Ishikawa (cell line): ENCODE measurements around the gene GFOD2.
A peak's percentile ranks its signal among the peaks of the same experiment; 100 is the strongest.

Experiments used
- CEBPB ChIP-seq: IDR thresholded peaks from 2 replicates; pipeline ENCODE4 v1.6.1; 2012
- CREB1 ChIP-seq: IDR thresholded peaks from 2 replicates; pipeline ENCODE4 v1.6.1; 2012; ENCODE audit warnings: low read depth
- EGR1 ChIP-seq: IDR thresholded peaks from 2 replicates; pipeline ENCODE4 v1.6.1; 2012
- EP300 ChIP-seq: IDR thresholded peaks from 2 replicates; pipeline ENCODE4 v1.6.1; 2012; ENCODE audit warnings: borderline replicate concordance
- FOXM1 ChIP-seq: IDR thresholded peaks from 2 replicates; pipeline ENCODE4 v1.6.1; 2012; ENCODE audit warnings: low read depth, borderline replicate concordance
- NFIC ChIP-seq: IDR thresholded peaks from 2 replicates; pipeline ENCODE4 v1.6.1; 2012
- RAD21 ChIP-seq: IDR thresholded peaks from 2 replicates; pipeline ENCODE4 v1.6.1; 2012; ENCODE audit warnings: low read depth
- TAF1 ChIP-seq: IDR thresholded peaks from 2 replicates; pipeline ENCODE4 v1.6.1; 2012; ENCODE audit warnings: low read depth, mild to moderate bottlenecking
- TCF12 ChIP-seq: IDR thresholded peaks from 2 replicates; pipeline ENCODE4 v1.6.1; 2012; ENCODE audit warnings: low read depth
- TEAD4 ChIP-seq: IDR thresholded peaks from 2 replicates; pipeline ENCODE4 v1.6.1; 2012
- YY1 ChIP-seq: IDR thresholded peaks from 2 replicates; pipeline ENCODE4 v1.6.1; 2012; ENCODE audit warnings: low read depth
- ZBTB7A ChIP-seq: IDR thresholded peaks from 2 replicates; pipeline ENCODE4 v1.6.1; 2012; ENCODE audit warnings: low read depth
- TF ChIP-seq, protein P1 (sequence below): IDR thresholded peaks from 2 replicates; pipeline ENCODE4 v1.6.1; 2012
- TF ChIP-seq, protein P2 (sequence below): IDR thresholded peaks from 2 replicates; pipeline ENCODE4 v1.6.1; 2012
- TF ChIP-seq, protein P3 (sequence below): IDR thresholded peaks from 2 replicates; pipeline ENCODE4 v1.6.1; 2012; ENCODE audit warnings: low read depth, mild to moderate bottlenecking

GFOD2 gene

DNA sequence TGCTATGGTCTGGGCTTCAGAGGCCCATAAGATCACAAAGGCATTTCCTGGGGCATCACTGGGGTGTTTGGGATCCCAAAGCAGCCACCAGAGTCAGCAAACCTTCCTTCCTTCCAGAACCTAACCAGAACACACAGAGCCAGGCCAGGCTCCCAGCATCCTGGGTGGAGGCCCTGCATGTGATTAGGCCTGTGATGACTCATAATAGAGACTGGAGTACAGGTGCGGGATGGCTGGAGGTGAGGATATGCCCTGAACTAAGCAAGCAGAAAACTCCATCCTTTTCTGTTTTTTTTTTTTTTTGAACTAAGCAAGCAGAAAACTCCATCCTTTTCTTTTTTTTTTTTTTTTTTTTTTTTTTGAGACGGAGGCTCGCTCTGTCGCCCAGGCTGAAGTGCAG lies 17.7 kb upstream of the GFOD2 start:
- TF ChIP-seq EGR1 (no peak), TEAD4 (no peak), TCF12 (no peak), YY1 (no peak), NFIC (no peak), TAF1 (no peak), EP300 (no peak), RAD21 (no peak), FOXM1 (no peak), CREB1 (no peak), ZBTB7A (no peak), CEBPB (no peak)
- TF ChIP-seq, protein P1, sequence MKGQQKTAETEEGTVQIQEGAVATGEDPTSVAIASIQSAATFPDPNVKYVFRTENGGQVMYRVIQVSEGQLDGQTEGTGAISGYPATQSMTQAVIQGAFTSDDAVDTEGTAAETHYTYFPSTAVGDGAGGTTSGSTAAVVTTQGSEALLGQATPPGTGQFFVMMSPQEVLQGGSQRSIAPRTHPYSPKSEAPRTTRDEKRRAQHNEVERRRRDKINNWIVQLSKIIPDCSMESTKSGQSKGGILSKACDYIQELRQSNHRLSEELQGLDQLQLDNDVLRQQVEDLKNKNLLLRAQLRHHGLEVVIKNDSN: no peak
- TF ChIP-seq, protein P2, sequence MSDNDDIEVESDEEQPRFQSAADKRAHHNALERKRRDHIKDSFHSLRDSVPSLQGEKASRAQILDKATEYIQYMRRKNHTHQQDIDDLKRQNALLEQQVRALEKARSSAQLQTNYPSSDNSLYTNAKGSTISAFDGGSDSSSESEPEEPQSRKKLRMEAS: no peak
- TF ChIP-seq, protein P3, sequence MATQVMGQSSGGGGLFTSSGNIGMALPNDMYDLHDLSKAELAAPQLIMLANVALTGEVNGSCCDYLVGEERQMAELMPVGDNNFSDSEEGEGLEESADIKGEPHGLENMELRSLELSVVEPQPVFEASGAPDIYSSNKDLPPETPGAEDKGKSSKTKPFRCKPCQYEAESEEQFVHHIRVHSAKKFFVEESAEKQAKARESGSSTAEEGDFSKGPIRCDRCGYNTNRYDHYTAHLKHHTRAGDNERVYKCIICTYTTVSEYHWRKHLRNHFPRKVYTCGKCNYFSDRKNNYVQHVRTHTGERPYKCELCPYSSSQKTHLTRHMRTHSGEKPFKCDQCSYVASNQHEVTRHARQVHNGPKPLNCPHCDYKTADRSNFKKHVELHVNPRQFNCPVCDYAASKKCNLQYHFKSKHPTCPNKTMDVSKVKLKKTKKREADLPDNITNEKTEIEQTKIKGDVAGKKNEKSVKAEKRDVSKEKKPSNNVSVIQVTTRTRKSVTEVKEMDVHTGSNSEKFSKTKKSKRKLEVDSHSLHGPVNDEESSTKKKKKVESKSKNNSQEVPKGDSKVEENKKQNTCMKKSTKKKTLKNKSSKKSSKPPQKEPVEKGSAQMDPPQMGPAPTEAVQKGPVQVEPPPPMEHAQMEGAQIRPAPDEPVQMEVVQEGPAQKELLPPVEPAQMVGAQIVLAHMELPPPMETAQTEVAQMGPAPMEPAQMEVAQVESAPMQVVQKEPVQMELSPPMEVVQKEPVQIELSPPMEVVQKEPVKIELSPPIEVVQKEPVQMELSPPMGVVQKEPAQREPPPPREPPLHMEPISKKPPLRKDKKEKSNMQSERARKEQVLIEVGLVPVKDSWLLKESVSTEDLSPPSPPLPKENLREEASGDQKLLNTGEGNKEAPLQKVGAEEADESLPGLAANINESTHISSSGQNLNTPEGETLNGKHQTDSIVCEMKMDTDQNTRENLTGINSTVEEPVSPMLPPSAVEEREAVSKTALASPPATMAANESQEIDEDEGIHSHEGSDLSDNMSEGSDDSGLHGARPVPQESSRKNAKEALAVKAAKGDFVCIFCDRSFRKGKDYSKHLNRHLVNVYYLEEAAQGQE: no peak

DNA sequence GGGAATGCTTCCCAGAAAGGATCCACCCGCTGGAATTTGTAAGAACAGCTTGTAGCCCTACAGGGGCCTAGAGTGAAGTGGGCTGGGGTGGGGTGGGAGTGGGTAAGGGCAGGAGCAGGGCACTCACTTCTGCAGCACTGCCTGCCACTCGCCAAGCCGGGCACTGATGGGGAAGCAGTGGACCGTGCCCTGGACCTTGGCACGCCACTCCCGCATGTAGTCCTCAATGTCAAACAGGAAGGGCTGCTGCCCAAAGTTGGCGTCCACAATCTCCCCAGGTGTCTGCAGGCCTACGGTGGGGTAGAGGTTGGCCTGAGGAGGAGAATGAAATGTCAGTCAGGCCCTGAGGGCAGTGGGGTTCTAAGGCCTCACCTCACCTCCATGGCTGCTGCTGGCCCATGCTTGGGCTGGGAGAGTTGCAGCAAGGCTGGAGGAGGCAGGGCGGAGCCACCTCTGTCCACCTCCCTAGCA lies 15.7 kb upstream of the GFOD2 start:
- TF ChIP-seq, protein P3: 0 out of 2 replicates have a peak, but pooled peaks have one; percentile 44
- TF ChIP-seq CREB1: no peak

DNA sequence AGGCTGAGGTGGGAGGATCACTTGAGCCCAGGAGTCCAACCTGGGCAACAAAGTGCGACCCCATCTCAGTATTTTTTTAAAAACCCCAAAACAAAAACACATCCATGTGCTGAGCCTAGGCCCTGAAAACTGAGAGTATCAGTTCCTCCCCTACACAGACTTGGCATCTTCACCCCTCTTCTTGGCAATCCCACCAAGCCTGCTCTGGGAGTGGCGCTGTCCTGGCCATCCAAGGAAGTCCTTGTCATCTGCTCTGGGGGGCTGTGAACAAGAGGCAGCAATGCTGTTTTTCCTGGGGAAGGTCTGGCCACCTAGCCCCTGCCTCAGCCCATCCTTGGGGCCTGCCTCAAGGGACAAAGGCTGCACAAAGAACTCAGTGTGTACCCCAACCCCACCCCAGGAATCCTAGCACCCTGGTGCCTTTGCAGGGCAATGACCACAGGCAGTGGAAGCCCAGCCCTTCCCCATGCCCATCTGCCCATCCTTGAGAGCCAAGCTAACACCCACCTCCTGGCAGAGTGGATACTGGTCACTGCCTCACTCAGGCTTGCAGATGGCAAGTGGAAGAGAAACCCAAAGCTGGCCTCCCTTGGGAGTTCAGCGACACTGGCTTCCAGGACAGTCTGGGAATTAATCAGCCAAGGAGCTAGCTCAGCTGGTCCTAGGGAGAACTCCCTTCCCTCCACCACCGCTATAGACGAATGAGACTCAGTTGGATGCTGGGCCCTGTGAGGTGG lies 14.8 kb upstream of the GFOD2 start:
- no peak for TF ChIP-seq YY1
- no peak for TF ChIP-seq CEBPB
- TF ChIP-seq, protein P2: no peak
- no peak for TF ChIP-seq RAD21
- TF ChIP-seq FOXM1: no peak
- TF ChIP-seq, protein P3: no peak
- no peak for TF ChIP-seq EP300
- TF ChIP-seq TCF12: no peak
- no peak for TF ChIP-seq ZBTB7A
- no peak for TF ChIP-seq EGR1
- TF ChIP-seq CREB1: no peak
- TF ChIP-seq TAF1: no peak
- no peak for TF ChIP-seq TEAD4
- no peak for TF ChIP-seq NFIC
- TF ChIP-seq, protein P1: no peak

DNA sequence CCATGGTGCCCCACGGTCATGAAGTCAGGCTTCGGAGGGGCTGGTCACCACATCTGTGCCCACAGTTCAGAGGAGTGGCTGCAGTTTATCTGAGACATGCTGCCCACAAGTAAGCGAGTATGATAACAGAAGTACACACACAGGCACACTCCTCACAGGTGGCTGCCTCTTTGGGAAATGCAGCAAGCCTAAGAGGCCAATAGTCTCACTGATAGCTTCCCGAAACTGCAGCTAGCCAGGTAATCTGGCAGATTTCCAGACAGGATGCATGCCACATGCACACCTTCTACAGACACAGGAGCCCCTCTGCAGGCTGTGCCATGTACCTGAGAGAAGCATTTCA lies 12.6 kb upstream of the GFOD2 start:
- no peak for TF ChIP-seq CEBPB
- TF ChIP-seq, protein P2: no peak
- TF ChIP-seq TEAD4: no peak
- TF ChIP-seq, protein P1: no peak
- no peak for TF ChIP-seq FOXM1
- TF ChIP-seq TAF1: no peak
